Central memory CD4-positive, alpha-beta T cell (primary cell): ENCODE measurements around the gene KPRP.

Source experiments
- DNase-seq: peaks from one replicate; pipeline ENCODE4 v3.0.0; 2022
- total RNA-seq, 3 experiments: gene quantifications; one replicate each; lab custom pipeline; 2026; lab: John Stamatoyannopoulos, UW

The KPRP gene
- 0 reads per million in 3 experiments for total RNA-seq

- no peak for DNase-seq
Measured at GRCh38 chr1:152757747-152758146, at the start of gene KPRP. Gene KPRP (plus strand): TSS chr1:152758025. CDS start chr1:152759589, 1,564 bp downstream.

- DNase-seq, result no peak
Measured at GRCh38 chr1:152718238-152718637, 39.6 kb upstream of the KPRP start.

- DNase-seq, result no peak
Measured at GRCh38 chr1:152725261-152725660, 32.6 kb upstream of the KPRP start.

GRCh38 chr1:152728986-152729385 is 28.8 kb upstream of the KPRP start:
- DNase-seq, result no peak

GRCh38 chr1:152735648-152736047 is 22.2 kb upstream of the KPRP start:
- no peak for DNase-seq

- no peak for DNase-seq
Measured at GRCh38 chr1:152737997-152738396, 19.8 kb upstream of the KPRP start.

- DNase-seq, result no peak
Measured at GRCh38 chr1:152739841-152740240, 18.0 kb upstream of the KPRP start.

GRCh38 chr1:152741656-152742055 is 16.2 kb upstream of the KPRP start:
- DNase-seq, result no peak

GRCh38 chr1:152743371-152744145 is 14.3 kb upstream of the KPRP start:
- no peak for DNase-seq

GRCh38 chr1:152745289-152745704 is 12.5 kb upstream of the KPRP start:
- no peak for DNase-seq

- DNase-seq, result no peak
Measured at GRCh38 chr1:152745765-152746444, 11.9 kb upstream of the KPRP start.

- DNase-seq, result no peak
Measured at GRCh38 chr1:152747831-152748230, 10.0 kb upstream of the KPRP start.

GRCh38 chr1:152752225-152752624 is 5.6 kb upstream of the KPRP start:
- DNase-seq, result no peak

- no peak for DNase-seq
Measured at GRCh38 chr1:152753586-152753985, 4.2 kb upstream of the KPRP start.

GRCh38 chr1:152756872-152757271 is 953 bp upstream of the KPRP start:
- no peak for DNase-seq

GRCh38 chr1:152758636-152759035 is 811 bp downstream of the KPRP start:
- DNase-seq, result no peak

GRCh38 chr1:152759453-152760173 is 1.8 kb downstream of the KPRP start:
- no peak for DNase-seq

- DNase-seq, result no peak
Measured at GRCh38 chr1:152760551-152761190, 2.8 kb downstream of the KPRP start.

GRCh38 chr1:152761609-152762213 is 3.9 kb downstream of the KPRP start:
- no peak for DNase-seq

- no peak for DNase-seq
Measured at GRCh38 chr1:152768847-152769533, 11.2 kb downstream of the KPRP start.

- DNase-seq, result no peak
Measured at GRCh38 chr1:152770411-152770810, 12.6 kb downstream of the KPRP start.

GRCh38 chr1:152774875-152775274 is 17.1 kb downstream of the KPRP start, which contains the start of gene LCE1F:
Gene LCE1F (plus strand): TSS chr1:152775140. CDS start chr1:152776372, 1,232 bp downstream.
- DNase-seq, result no peak
